Activated CD8-positive, alpha-beta T cell treated with anti-CD3 and anti-CD28 coated beads, Interleukin-2, amount 10 ng/mL, durations not matched to agents 7 days and 5 days (primary cell): ENCODE data around the gene CNTD1. TPM values are rescaled to one million over a fixed set of nuclear protein-coding genes. Genes with fewer than 3 reads are reported as not detected.
"Not testable (repeated sequence)": the region's sequence is repeated elsewhere in the genome, so short reads cannot be mapped to it uniquely, and the experiment has no call there.

Experiments
- ATAC-seq: fragments of 150-1000 bp; cut with Tn5 transposase; one replicate; pipeline ENCODE4 v1.10.0; 2021; ENCODE audit warnings: moderate library complexity
- CTCF ChIA-PET: fragments of 350-600 bp; sonication (Branson Sonifier 250); formaldehyde crosslinking; loops from one replicate; lab custom pipeline; 2021; ENCODE audit warnings: antibody characterized with exemption; lab: Charles Lee
- POLR2A ChIA-PET: fragments of 350-600 bp; sonication (Branson Sonifier 250); formaldehyde crosslinking; loops from one replicate; lab custom pipeline; 2021; ENCODE audit warnings: antibody characterized with exemption; lab: Charles Lee
- DNase-seq: peaks from one replicate; pipeline ENCODE4 v3.0.0-alpha.2; 2020
- H3K27ac Mint-ChIP-seq: one replicate; pipeline ENCODE4 v1.8.0; 2021; ENCODE audit warnings: mild to moderate bottlenecking, mixed read lengths
- H3K27me3 Mint-ChIP-seq: one replicate; pipeline ENCODE4 v1.8.0; 2021; ENCODE audit warnings: low read depth, mixed read lengths
- H3K36me3 Mint-ChIP-seq: one replicate; pipeline ENCODE4 v1.8.0; 2021; ENCODE audit warnings: low read depth, mixed read lengths
- H3K4me1 Mint-ChIP-seq: one replicate; pipeline ENCODE4 v1.8.0; 2021; ENCODE audit warnings: low read depth, mixed read lengths
- H3K4me3 Mint-ChIP-seq: one replicate; pipeline ENCODE4 v1.8.0; 2021; ENCODE audit warnings: mild to moderate bottlenecking, mixed read lengths
- H3K9me3 Mint-ChIP-seq: one replicate; pipeline ENCODE4 v1.8.0; 2022; ENCODE audit warnings: mixed read lengths; ENCODE audit not compliant: insufficient read depth
- total RNA-seq, 2 experiments: library from RNA; stranded (reverse); gene quantifications; one replicate each; pipeline ENCODE4 v1.2.3, GENCODE V29; 2021

CNTD1 gene
- total RNA-seq, 2 experiments from 2014 or later, result not detected

DNA sequence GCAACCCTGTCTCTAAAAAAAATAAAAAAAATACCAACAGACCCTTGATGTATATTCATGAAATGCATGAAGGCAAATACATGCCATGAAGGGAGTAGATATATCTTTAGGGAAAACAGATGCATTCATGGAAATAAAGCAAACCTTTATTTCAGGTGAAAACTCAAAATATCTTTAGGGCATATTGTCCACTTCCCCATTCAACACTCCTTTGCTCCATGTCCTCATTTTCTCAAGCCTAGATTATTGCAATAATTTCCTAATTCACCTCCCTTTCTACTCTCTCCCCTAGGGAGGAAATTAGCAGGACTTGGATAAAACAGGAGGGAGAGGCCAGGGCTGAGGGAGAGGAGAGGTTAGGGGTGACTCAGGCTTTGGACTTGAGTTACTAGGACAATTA lies 31.1 kb upstream of the CNTD1 start:
- Mint-ChIP-seq H3K4me1 (peaks cover 7% of the 10 kb centered on the region), H3K27me3 (peaks cover 26% of the 10 kb centered on the region)

DNA sequence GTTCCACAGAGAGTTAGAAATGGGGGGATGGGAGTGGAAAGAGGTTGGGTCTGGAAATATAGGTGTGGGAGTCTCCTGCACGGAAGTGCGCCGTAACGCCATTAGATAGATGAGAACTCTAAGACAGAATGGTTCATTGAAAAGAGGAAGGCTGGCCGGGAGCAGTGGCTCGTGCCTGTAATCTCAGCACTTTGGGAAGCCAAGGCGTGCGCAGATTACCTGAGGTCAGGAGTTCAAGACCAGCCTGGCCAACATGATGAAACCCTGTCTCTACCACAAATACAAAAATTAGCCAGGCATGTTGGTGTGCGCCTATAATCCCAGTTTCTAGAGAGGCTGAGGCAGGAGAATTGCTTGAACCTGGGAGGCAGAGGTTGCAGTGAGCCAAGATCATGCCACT lies 30.7 kb upstream of the CNTD1 start:
- H3K4me3 Mint-ChIP-seq, POLR2A ChIA-PET, ATAC-seq, H3K27ac Mint-ChIP-seq, H3K9me3 Mint-ChIP-seq, H3K36me3 Mint-ChIP-seq, CTCF ChIA-PET, DNase-seq: not testable (repeated sequence)
- H3K27me3 Mint-ChIP-seq, result peaks cover 21% of the 10 kb centered on the region
- peaks cover 10% of the 10 kb centered on the region for H3K4me1 Mint-ChIP-seq

More for the DNA sequence above, 31.1 kb upstream of the CNTD1 start:
- H3K9me3 Mint-ChIP-seq, result no peaks in the 10 kb centered on the region
- no peak overlapping the region for H3K27ac Mint-ChIP-seq
- no peak for ATAC-seq
- ChIA-PET CTCF (no interaction called here), POLR2A (no interaction called here)
- no peak overlapping the region for H3K4me3 Mint-ChIP-seq
- no peaks in the 10 kb centered on the region for H3K36me3 Mint-ChIP-seq
- no peak for DNase-seq

DNA sequence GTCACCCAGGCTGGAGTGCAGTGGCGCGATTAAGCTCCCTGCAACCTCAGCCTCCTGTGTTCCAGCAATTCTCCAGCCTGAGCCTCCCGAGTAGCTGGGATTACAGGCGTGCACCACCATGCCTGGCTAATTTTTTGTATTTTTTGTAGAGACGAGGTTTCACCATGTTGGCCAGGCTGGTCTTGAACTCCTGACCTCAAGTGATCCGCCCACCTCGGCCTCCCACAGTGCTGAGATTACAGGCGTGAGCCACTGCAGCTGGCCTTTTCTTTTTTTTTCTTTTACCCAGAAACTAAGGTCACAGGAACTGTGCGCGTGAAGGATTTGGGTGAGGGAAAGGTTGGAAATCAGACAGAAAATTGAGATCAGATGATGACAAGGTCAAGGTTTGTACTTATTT lies 28.7 kb upstream of the CNTD1 start:
- H3K27ac Mint-ChIP-seq, H3K9me3 Mint-ChIP-seq, POLR2A ChIA-PET, ATAC-seq, H3K4me3 Mint-ChIP-seq, DNase-seq: not testable (repeated sequence)
- Mint-ChIP-seq H3K4me1 (peaks cover 27% of the 10 kb centered on the region), H3K27me3 (peaks cover 14% of the 10 kb centered on the region), H3K36me3 (peaks cover 10% of the 10 kb centered on the region)
- CTCF ChIA-PET, result interaction anchor here (0.6 to 0.9 kb wide), 2 partner anchors 38 to 191 kb away, joined by 3 to 6 read pairs; no protein-coding TSS in a partner anchor

DNA sequence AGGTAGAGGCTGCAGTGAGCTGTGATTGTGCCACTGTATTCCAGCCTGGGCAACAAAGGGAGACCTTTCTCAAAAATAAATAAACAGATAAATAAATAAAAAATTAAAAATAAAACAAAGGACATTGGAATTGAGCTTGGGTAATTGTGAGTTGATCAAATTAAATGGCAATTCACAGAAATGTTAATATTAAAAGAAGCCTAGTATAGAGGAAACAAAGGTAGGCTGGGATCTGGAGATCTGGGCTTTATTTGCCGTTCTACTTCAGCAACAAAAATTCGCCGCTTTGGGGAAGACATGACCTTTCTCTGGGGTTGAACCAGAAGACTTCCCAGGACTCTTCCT lies 25.7 kb upstream of the CNTD1 start:
- peak overlapping the region; percentile 99 for H3K27ac Mint-ChIP-seq
- no peaks in the 10 kb centered on the region for H3K9me3 Mint-ChIP-seq
- H3K4me1 Mint-ChIP-seq, result peaks cover 34% of the 10 kb centered on the region
- peaks cover 25% of the 10 kb centered on the region for H3K36me3 Mint-ChIP-seq
- peak overlapping the region; percentile 99 for H3K4me3 Mint-ChIP-seq
- ChIA-PET POLR2A (interaction anchor here (0.9 to 2.5 kb wide), 12 partner anchors 9 to 588 kb away, joined by 3 to 21 read pairs (median 6); partner anchors contain the start of genes CNTD1, COA3, RAMP2 and RETREG3), CTCF (interaction anchor here (0.9 to 3.5 kb wide), 8 partner anchors 10 to 225 kb away, joined by 3 to 36 read pairs (median 6); partner anchors contain the start of genes BECN1, PSMC3IP, RETREG3 and RPL27)
- DNase-seq, result no peak
- no peak for ATAC-seq
- H3K27me3 Mint-ChIP-seq, result peaks cover 5% of the 10 kb centered on the region

DNA sequence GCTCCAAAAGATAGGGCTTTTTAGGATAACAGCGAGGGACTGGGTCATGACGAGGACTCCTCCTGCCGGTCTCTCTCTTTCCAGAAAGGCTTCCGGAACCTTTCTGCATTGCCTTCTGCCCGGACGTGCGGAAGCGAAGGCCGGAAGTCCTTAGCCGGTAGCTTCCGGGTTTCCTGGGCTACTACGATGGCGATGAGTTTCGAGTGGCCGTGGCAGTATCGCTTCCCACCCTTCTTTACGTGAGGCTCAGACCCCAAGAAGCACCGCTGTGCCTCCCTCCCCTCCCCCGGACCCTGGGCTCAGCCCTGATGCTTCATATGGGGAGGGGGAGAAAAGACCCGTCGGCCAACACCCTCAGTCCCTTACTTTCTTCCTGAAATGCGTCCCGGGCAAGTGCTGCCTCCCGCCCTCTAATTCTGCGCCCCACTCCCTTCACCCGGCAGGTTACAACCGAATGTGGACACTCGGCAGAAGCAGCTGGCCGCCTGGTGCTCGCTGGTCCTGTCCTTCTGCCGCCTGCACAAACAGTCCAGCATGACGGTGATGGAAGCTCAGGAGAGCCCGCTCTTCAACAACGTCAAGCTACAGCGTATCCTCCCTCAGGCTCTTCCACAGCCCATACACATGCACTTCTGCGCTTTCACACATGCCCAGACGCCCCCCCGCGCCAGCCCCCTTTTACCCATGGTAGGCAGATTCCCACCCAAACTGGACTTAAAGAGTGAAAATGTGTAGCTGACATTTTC lies 25.2 kb upstream of the CNTD1 start, which contains the start of gene VPS25:
Gene VPS25 (plus strand): TSS at position 160 of the 746 bp plus-strand sequence. CDS start 27 bp downstream, at position 187.
- ChIA-PET CTCF (interaction anchor here (1.0 to 3.5 kb wide), 9 partner anchors 10 to 225 kb away, joined by 3 to 36 read pairs (median 6); partner anchors contain the start of genes BECN1, PSMC3IP, RETREG3 and RPL27), POLR2A (interaction anchor here (0.7 to 2.5 kb wide), 18 partner anchors 9 to 587 kb away, joined by 3 to 21 read pairs (median 5); partner anchors contain the start of genes BECN1, CNTD1, COA3 and MLX)
- H3K27me3 Mint-ChIP-seq, result peaks cover 2% of the 10 kb centered on the region
- peak within 1 kb of the TSS; percentile 99 for H3K4me3 Mint-ChIP-seq
- peak within 1 kb of the TSS; percentile 99 for H3K27ac Mint-ChIP-seq
- peaks cover 29% of the 10 kb centered on the region for H3K36me3 Mint-ChIP-seq
- no peaks in the 10 kb centered on the region for H3K9me3 Mint-ChIP-seq
- H3K4me1 Mint-ChIP-seq, result peaks cover 34% of the 10 kb centered on the region
- DNase-seq (peak; percentile 82), ATAC-seq (peak; percentile 97)

DNA sequence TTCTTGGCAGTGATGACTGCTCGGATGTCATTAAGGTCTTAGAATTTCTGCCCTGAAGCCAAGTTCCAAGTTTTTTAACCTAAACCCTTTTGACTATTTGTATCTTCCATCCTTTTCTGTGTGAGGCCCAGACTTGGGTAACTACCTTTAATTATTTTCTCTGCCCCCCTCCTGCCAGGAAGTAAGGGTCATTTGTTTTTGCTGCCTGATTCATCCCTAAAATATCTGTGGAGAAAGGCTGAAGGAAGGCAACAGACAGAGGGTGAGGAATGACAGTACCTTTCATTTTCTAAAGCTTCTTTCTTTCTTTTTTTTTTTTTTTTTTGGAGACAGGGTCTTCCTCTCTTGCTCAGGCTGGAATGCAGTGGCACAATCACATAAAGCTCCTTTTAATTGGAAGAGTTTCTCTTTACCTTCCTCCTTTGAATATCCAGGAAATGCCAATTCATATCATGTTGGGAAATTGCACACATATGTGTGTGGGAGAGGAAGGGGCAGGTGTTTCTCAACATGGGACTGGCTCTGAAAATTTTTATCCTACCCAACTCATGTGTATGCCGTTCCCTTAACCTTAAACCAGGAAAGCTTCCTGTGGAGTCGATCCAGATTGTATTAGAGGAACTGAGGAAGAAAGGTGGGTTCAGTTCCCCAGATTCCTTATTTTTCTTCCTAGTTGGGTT lies 24.5 kb upstream of the CNTD1 start:
- no peak for DNase-seq
- H3K4me3 Mint-ChIP-seq, result peak overlapping the region; percentile 99
- H3K27me3 Mint-ChIP-seq, result no peaks in the 10 kb centered on the region
- peak overlapping the region; percentile 99 for H3K27ac Mint-ChIP-seq
- POLR2A ChIA-PET, result interaction anchor here (0.7 to 2.5 kb wide), 16 partner anchors 8 to 586 kb away, joined by 3 to 21 read pairs (median 5); partner anchors contain the start of genes BECN1, CNTD1, COA3 and MLX
- peaks cover 34% of the 10 kb centered on the region for H3K4me1 Mint-ChIP-seq
- H3K36me3 Mint-ChIP-seq, result peaks cover 35% of the 10 kb centered on the region
- H3K9me3 Mint-ChIP-seq, result no peaks in the 10 kb centered on the region
- ATAC-seq, result no peak
- CTCF ChIA-PET, result interaction anchor here (1.0 to 3.5 kb wide), 8 partner anchors 11 to 224 kb away, joined by 3 to 36 read pairs (median 6); partner anchors contain the start of genes BECN1, PSMC3IP, RETREG3 and RPL27

DNA sequence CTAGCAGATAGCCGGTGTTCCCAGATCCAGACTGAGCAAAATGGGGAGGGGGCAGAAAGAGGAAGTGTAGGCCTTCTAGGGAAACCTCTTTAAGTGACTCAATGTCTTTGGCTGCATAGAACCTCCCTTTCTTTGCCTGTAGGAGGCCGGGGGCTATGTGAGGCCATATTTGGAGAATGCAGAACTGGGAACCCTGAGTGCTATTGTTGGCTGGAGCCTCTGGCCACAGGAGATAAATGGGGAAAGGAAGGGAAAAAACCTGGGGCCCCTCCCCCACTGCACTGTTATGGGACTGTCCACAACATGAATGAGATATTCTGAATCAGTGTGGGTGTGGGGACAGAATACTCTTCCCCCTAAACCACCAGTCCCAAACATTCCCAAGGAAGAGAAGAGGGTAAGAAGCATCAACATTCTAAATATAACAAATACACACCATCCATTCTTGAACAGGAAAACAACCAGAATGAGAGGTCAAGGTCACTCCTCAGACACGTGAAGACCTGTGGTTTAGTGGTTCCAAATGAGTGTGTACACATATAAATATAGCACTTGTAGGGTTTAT lies 23.0 kb upstream of the CNTD1 start:
- ATAC-seq, result no peak
- Mint-ChIP-seq H3K9me3 (no peaks in the 10 kb centered on the region), H3K27me3 (no peaks in the 10 kb centered on the region), H3K27ac (no peak overlapping the region), H3K4me3 (peak overlapping the region; percentile 31), H3K4me1 (peaks cover 40% of the 10 kb centered on the region), H3K36me3 (peaks cover 41% of the 10 kb centered on the region)
- DNase-seq, result no peak
- ChIA-PET CTCF (no interaction called here), POLR2A (no interaction called here)

DNA sequence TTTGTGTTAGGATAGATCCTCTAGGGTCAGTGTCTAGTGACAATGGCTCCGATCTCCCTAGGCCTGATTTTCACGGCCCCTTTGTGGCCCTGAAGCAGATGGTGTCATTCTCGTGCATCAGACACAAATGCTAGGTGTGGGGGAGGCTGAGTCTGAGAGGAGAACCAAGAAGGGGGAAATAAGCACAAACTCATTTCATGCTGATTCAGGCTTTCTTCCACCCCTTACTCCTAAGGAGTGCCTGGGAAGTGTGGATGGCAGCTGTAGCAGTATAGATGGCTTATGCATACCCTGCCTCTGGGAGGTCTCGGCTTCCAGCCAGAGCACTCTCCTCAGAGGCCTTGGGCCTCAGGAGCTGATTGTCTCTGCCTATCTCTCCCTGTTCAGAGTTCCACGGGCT lies 20.1 kb upstream of the CNTD1 start:
- ChIA-PET CTCF (no interaction called here), POLR2A (no interaction called here)
- peaks cover 26% of the 10 kb centered on the region for H3K4me1 Mint-ChIP-seq
- DNase-seq (no peak), ATAC-seq (no peak)
- no peaks in the 10 kb centered on the region for H3K9me3 Mint-ChIP-seq
- H3K36me3 Mint-ChIP-seq, result peaks cover 39% of the 10 kb centered on the region
- H3K27ac Mint-ChIP-seq, result no peak overlapping the region
- peaks cover 22% of the 10 kb centered on the region for H3K27me3 Mint-ChIP-seq
- no peak overlapping the region for H3K4me3 Mint-ChIP-seq

DNA sequence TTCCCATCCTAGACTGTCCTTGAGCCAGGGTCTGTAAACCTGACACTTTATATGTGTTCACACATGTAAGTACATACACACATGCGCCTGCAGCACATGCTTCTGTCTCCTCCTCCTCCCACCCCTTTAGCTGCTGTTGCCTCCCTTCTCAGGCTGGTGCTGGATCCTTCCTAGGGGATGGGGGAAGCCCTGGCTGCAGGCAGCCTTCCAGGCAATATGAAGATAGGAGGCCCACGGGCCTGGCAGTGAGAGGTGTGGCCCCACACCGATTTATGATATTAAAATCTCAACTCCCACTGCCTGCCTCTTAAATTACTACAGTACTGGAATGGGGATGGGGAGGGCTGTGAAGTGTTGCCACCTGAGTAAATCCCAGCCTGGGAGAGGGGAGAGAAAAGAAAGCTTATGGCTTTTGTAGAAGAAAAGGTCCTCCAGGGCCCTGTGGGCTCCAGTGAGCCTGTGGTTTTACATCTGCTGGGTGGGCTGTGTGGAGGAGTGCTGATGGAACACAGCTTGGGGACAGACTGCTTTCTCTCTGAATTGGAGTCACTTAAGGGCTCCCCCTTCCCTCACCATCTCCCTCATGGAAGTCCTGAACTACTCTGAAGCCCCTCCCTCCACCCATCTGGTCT lies 19.2 kb upstream of the CNTD1 start:
- Mint-ChIP-seq H3K9me3 (no peaks in the 10 kb centered on the region), H3K27ac (no peak overlapping the region), H3K4me1 (peaks cover 18% of the 10 kb centered on the region), H3K4me3 (no peak overlapping the region), H3K27me3 (peaks cover 30% of the 10 kb centered on the region), H3K36me3 (peaks cover 33% of the 10 kb centered on the region)
- DNase-seq, result no peak
- CTCF ChIA-PET, result interaction anchor here (2.2 kb wide), 1 partner anchor 16 kb away, joined by 9 read pairs; no protein-coding TSS in a partner anchor
- POLR2A ChIA-PET, result no interaction called here
- no peak for ATAC-seq

DNA sequence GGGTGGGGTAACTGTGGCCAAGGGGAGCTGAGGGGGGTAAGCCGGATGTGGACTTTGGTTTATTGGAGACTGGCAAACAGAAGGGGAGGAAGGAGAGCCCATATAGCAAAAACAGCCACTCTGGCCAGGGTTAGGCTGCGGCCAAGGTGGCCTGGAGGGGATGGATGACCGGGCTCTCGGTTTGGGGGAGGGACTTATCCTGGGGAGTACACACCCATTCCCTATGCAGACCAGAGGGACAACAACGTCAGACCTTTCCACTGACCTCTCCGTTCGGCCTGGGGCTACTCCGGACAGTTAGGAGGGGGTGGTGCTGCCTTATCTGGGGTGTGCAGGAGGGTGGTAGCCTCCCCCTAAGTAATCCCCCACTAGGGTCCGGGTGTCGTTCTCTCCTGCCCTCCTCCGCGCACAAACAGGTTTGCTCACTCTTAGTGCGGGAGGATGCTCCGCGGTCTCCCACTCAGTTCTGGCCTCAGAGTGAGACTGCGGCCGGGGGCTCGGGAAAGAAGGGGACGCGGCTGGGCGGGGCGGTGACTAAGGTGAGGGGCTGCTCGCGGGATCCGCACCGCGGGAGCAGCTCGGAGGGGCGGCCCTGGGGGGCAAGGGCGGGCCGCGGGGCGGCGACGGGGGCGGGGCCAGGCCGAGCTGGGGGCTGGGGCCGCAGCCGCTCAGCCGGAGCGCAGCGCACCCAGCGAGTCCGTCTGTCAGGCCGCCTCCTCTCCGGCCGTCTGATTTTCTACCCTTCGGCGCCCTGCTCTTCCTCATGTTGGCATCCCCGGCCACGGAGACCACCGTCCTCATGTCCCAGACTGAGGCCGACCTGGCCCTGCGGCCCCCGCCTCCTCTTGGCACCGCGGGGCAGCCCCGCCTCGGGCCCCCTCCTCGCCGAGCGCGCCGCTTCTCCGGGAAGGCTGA lies 18.5 kb upstream of the CNTD1 start, which contains the start of gene WNK4:
Gene WNK4 (plus strand): TSS at position 675 of the 915 bp plus-strand sequence. CDS start 89 bp downstream, at position 764.
- POLR2A ChIA-PET, result no interaction called here
- H3K27ac Mint-ChIP-seq, result no peak within 1 kb of the TSS
- H3K4me3 Mint-ChIP-seq, result no peak within 1 kb of the TSS
- H3K27me3 Mint-ChIP-seq, result peaks cover 37% of the 10 kb centered on the region
- ATAC-seq (peak; percentile 24), DNase-seq (no peak)
- no peaks in the 10 kb centered on the region for H3K9me3 Mint-ChIP-seq
- peaks cover 30% of the 10 kb centered on the region for H3K36me3 Mint-ChIP-seq
- peaks cover 11% of the 10 kb centered on the region for H3K4me1 Mint-ChIP-seq
- CTCF ChIA-PET, result interaction anchor here (1.6 to 2.2 kb wide), 2 partner anchors 17 to 99 kb away, joined by 3 to 9 read pairs; no protein-coding TSS in a partner anchor
